DMS153 (cell line): Measurements from ENCODE around the gene HSPA12A.

Experiments
- DNase-seq: peaks from one replicate; lab custom pipeline; 2025; lab: John Stamatoyannopoulos, UW

Gene HSPA12A

GRCh38 chr10:116629340-116629739 is 113.0 kb downstream of the HSPA12A start:
- no peak for DNase-seq

- DNase-seq: no peak
These were observed 114.9 kb downstream of the HSPA12A start for GRCh38 chr10:116627386-116627933.

- no peak for DNase-seq
These were observed 115.6 kb downstream of the HSPA12A start for GRCh38 chr10:116626815-116627214.

GRCh38 chr10:116625845-116626244 is 116.5 kb downstream of the HSPA12A start:
- no peak for DNase-seq

GRCh38 chr10:116621934-116622655 is 120.3 kb downstream of the HSPA12A start:
- DNase-seq: no peak

- DNase-seq: no peak
These were observed 120.9 kb downstream of the HSPA12A start for GRCh38 chr10:116621476-116621875.
